Suprapubic skin (tissue), 3 donors: Measurements from ENCODE around the gene IFNG-AS1.

ENCODE experiments used
- CTCF ChIP-seq, 2 donors: fragments of 200-600 bp in 1 of 2; fragments of 450-650 bp in 1 of 2; sonication (generic) in 1 of 2; IDR thresholded peaks; one replicate each; pipeline ENCODE4 v1.5.1; 2016 to 2019; ENCODE audit warnings: antibody characterized with exemption in 2 of 2, mild to moderate bottlenecking in 1 of 2, moderate library complexity in 1 of 2
- EP300 ChIP-seq: sonication (generic); formaldehyde crosslinking; IDR thresholded peaks from one replicate; pipeline ENCODE4 v1.6.1; 2017; ENCODE audit warnings: antibody characterized with exemption
- POLR2A ChIP-seq, 2 donors: fragments of 450-650 bp; IDR thresholded peaks; one replicate each; pipeline ENCODE4 v1.6.1; 2017; ENCODE audit warnings: antibody characterized with exemption in 2 of 2, mild to moderate bottlenecking in 2 of 2, moderate library complexity in 2 of 2

- TF ChIP-seq CTCF (IDR thresholded peaks at IDR 0.05) (no peak), EP300 (no peak), POLR2A (IDR thresholded peaks at IDR 0.05) (no peak)
These were observed 36.5 kb upstream of the IFNG-AS1 start for GRCh38 chr12:67952787-67953186.
